Measurements from ENCODE around the gene ZSCAN12. TPM values are rescaled to one million over a fixed set of nuclear protein-coding genes. Genes with fewer than 3 reads are reported as not detected.
"Not testable (repeated sequence)": the region's sequence is repeated elsewhere in the genome, so short reads cannot be mapped to it uniquely, and the experiment has no call there.

The ZSCAN12 gene
- total RNA-seq, 2 experiments from 2014 or later = 13.9 to 15.0 TPM

DNA sequence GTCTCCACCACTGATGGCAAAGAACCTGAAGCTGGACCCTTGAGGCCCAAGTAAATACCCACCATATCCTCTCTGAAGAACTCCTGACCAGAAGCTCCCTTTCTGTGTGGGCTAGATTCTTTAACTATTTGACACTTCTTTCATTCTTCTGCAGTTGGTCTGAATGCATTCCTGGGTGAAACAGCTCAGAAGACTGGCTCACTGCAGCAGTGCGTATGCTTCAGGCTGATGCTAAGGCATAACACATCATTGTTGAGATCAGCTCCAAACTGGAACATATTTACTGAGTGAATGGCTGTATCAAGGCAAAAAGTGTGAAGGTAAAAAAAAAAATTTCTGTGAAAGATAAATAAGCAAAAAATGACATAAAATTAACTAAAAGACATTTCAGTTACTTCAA is 24.0 kb upstream of the ZSCAN12 start:
- H3K27me3 Mint-ChIP-seq = peaks cover 7% of the 10 kb centered on the region
- H3K9me3 Mint-ChIP-seq = peaks cover 7% of the 10 kb centered on the region
- H3K27ac Mint-ChIP-seq = no peak overlapping the region
- peaks cover 26% of the 10 kb centered on the region for H3K36me3 Mint-ChIP-seq
- POLR2A ChIA-PET = interaction anchor here (0.6 kb wide), 1 partner anchor 25 kb away, joined by 3 read pairs; no protein-coding TSS in a partner anchor
- no peak for DNase-seq
- no peak for ATAC-seq (ENCODE audit: low read depth)
- H3K4me1 Mint-ChIP-seq = peaks cover 35% of the 10 kb centered on the region
- no peak overlapping the region for H3K4me3 Mint-ChIP-seq

DNA sequence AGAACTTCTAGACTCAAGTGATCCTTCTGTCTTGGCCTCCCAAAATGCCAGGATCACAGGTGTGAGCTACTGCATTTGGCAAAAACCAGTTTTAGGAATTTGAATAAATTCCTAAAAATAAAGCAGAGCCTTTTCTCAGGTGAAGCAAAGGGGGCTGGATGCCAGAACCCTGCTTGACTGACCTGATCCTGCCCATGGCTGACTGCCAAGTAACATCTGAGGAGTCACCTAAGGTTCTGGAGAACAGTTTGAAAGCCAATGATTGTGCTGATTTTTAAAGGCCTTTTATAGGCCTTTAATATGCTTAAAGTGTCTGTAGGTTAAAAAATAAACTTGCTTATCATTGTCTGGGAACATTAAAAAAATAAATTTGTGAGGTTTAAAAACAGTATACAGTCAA is 14.1 kb upstream of the ZSCAN12 start:
- no peak for ATAC-seq (ENCODE audit: low read depth)
- Mint-ChIP-seq H3K36me3 (peaks cover 7% of the 10 kb centered on the region), H3K4me3 (no peak overlapping the region), H3K27me3 (peaks cover 12% of the 10 kb centered on the region), H3K27ac (no peak overlapping the region), H3K9me3 (peaks cover 8% of the 10 kb centered on the region), H3K4me1 (peaks cover 2% of the 10 kb centered on the region)
- no peak for DNase-seq
- POLR2A ChIA-PET = no interaction called here

DNA sequence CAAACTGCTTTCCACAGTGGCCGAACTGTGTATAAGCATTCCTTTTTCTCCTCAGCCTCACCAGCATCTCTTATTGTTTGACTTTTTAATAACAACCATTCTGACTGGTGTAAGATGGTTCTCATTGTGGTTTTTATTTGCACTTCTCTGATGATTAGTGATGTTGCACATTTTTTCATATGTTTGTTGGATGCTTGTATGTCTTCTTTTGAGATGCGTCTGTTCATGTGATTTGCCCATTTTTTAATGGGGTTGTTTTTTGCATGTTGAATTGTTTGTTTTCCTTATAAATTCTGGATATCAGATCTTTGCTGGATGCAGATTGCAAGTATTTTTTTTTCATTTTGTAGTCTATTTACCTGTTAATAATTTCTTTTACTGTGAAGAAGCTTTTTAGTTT is 11.2 kb upstream of the ZSCAN12 start:
- peaks cover 12% of the 10 kb centered on the region for H3K27me3 Mint-ChIP-seq
- H3K27ac Mint-ChIP-seq = no peak overlapping the region
- POLR2A ChIA-PET = no interaction called here

GRCh38 chr6:28408076-28408802 is 8.7 kb upstream of the ZSCAN12 start:
- peaks cover 4% of the 10 kb centered on the region for H3K27me3 Mint-ChIP-seq
- ATAC-seq (ENCODE audit: low read depth) (peak; percentile 74), DNase-seq (no peak)
- H3K36me3 Mint-ChIP-seq = peaks cover 17% of the 10 kb centered on the region
- no peak overlapping the region for H3K4me3 Mint-ChIP-seq
- peaks cover 28% of the 10 kb centered on the region for H3K4me1 Mint-ChIP-seq
- POLR2A ChIA-PET = interaction anchor here (1.0 kb wide), 1 partner anchor 599 kb away, joined by 3 read pairs; a partner anchor contains a TSS
- H3K27ac Mint-ChIP-seq = peak overlapping the region; percentile 55
- H3K9me3 Mint-ChIP-seq = peaks cover 11% of the 10 kb centered on the region

More for the DNA sequence above, 11.2 kb upstream of the ZSCAN12 start:
- peaks cover 27% of the 10 kb centered on the region for H3K4me1 Mint-ChIP-seq
- peaks cover 8% of the 10 kb centered on the region for H3K9me3 Mint-ChIP-seq
- peaks cover 14% of the 10 kb centered on the region for H3K36me3 Mint-ChIP-seq
- ATAC-seq (ENCODE audit: low read depth) = no peak
- no peak for DNase-seq
- H3K4me3 Mint-ChIP-seq = no peak overlapping the region

GRCh38 chr6:28407401-28407800 is 7.9 kb upstream of the ZSCAN12 start:
- no peak overlapping the region for H3K4me3 Mint-ChIP-seq
- peaks cover 17% of the 10 kb centered on the region for H3K36me3 Mint-ChIP-seq
- DNase-seq (no peak), ATAC-seq (ENCODE audit: low read depth) (no peak)
- peaks cover 33% of the 10 kb centered on the region for H3K4me1 Mint-ChIP-seq
- H3K9me3 Mint-ChIP-seq = peaks cover 11% of the 10 kb centered on the region
- H3K27ac Mint-ChIP-seq = no peak overlapping the region
- POLR2A ChIA-PET = interaction anchor here (1.0 kb wide), 1 partner anchor 8 kb away, joined by 6 read pairs; no protein-coding TSS in a partner anchor
- peaks cover 4% of the 10 kb centered on the region for H3K27me3 Mint-ChIP-seq

- H3K27ac Mint-ChIP-seq; POLR2A ChIA-PET; DNase-seq; H3K4me3 Mint-ChIP-seq; H3K9me3 Mint-ChIP-seq; H3K27me3 Mint-ChIP-seq; ATAC-seq (ENCODE audit: low read depth): not testable (repeated sequence)
- Mint-ChIP-seq H3K36me3 (peaks cover 13% of the 10 kb centered on the region), H3K4me1 (peaks cover 43% of the 10 kb centered on the region)
Observed at GRCh38 chr6:28403923-28404322, 4.4 kb upstream of the ZSCAN12 start.

GRCh38 chr6:28402197-28402596 is 2.6 kb upstream of the ZSCAN12 start:
- H3K4me1 Mint-ChIP-seq = peaks cover 42% of the 10 kb centered on the region
- H3K4me3 Mint-ChIP-seq = peak overlapping the region; percentile 21
- H3K27me3 Mint-ChIP-seq = peaks cover 8% of the 10 kb centered on the region
- POLR2A ChIA-PET = interaction anchor here (0.6 to 1.0 kb wide), 3 partner anchors 41 to 509 kb away, joined by 3 to 4 read pairs (median 3); partner anchors contain the start of gene ZSCAN23
- H3K9me3 Mint-ChIP-seq = peaks cover 4% of the 10 kb centered on the region
- H3K27ac Mint-ChIP-seq = no peak overlapping the region
- ATAC-seq (ENCODE audit: low read depth) = no peak
- peaks cover 20% of the 10 kb centered on the region for H3K36me3 Mint-ChIP-seq
- DNase-seq = no peak

DNA sequence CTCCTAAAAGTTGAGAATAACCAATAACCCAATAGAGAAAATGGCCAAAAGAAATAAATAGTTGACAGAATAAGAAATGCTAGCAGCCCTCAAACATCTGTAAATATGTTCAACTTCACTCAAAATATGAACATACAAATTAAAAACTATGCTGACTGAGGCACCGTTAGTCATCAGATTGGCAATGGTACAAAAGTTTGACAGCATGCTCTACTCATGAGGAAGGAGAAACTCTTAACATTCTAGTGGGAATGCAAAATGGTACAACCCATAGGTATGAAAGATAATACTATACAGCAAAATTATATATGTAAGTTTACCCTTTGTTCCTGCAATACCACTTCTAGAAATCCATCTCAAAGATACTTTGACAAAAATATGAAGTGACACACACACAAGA is 1.6 kb upstream of the ZSCAN12 start:
- POLR2A ChIA-PET = interaction anchor here (1.2 kb wide), 1 partner anchor 42 kb away, joined by 4 read pairs; no protein-coding TSS in a partner anchor
- ATAC-seq (ENCODE audit: low read depth) = no peak

GRCh38 chr6:28400122-28400451 is 540 bp upstream of the ZSCAN12 start:
- Mint-ChIP-seq H3K27ac (peak overlapping the region; percentile 91), H3K27me3 (peaks cover 8% of the 10 kb centered on the region), H3K36me3 (peaks cover 38% of the 10 kb centered on the region), H3K4me1 (peaks cover 47% of the 10 kb centered on the region), H3K4me3 (peak overlapping the region; percentile 90), H3K9me3 (peaks cover 4% of the 10 kb centered on the region)
- POLR2A ChIA-PET = interaction anchor here (1.2 kb wide), 1 partner anchor 43 kb away, joined by 4 read pairs; no protein-coding TSS in a partner anchor
- ATAC-seq (ENCODE audit: low read depth) (no peak), DNase-seq (no peak)

More for the DNA sequence above, 1.6 kb upstream of the ZSCAN12 start:
- Mint-ChIP-seq H3K9me3 (peaks cover 4% of the 10 kb centered on the region), H3K27ac (no peak overlapping the region), H3K4me1 (peaks cover 43% of the 10 kb centered on the region), H3K27me3 (peaks cover 8% of the 10 kb centered on the region), H3K36me3 (peaks cover 28% of the 10 kb centered on the region), H3K4me3 (no peak overlapping the region)
- DNase-seq = no peak

- H3K36me3 Mint-ChIP-seq = peaks cover 68% of the 10 kb centered on the region
- H3K4me3 Mint-ChIP-seq = peak overlapping the region; percentile 90
- H3K9me3 Mint-ChIP-seq = peaks cover 8% of the 10 kb centered on the region
- DNase-seq (no peak), ATAC-seq (ENCODE audit: low read depth) (no peak)
- H3K27me3 Mint-ChIP-seq = no peaks in the 10 kb centered on the region
- H3K27ac Mint-ChIP-seq = no peak overlapping the region
- H3K4me1 Mint-ChIP-seq = peaks cover 46% of the 10 kb centered on the region
- POLR2A ChIA-PET = no interaction called here
Observed at GRCh38 chr6:28395918-28396317, 3.6 kb downstream of the ZSCAN12 start.

DNA sequence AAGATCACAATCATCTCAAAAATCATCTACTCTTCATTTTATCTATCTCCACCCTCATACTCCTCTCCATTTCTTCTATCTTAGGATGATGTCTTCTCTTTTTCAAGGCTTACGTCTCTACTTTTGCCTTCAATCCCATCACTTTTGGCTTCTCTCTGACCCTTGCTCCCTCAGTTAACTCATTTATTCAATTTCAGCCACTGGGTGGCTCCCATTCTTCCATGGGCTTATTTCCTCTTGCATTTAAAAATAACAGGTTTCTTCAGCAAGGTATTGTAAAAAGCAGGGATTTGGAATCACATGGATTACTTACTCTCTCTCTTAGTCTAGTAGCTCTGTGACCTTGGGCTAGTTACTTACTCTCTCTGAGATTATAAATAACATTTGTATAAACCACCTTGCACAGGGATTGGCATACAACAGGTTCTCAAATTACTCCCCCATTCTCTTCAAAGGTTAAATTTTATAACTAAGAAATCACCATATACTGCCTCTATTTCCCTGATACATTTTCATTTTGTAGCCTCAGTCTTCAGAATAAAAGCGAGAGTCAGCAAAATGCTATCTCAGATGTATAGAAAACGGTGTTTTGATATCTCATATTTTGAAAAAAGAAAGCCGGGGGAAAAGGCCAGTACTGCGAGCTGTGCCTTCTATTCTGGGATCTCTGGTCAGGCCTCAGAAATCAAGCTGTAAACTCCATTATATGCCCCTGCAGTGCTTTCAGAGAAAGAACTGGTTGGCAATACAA is 5.5 kb downstream of the ZSCAN12 start:
- Mint-ChIP-seq H3K9me3 (peaks cover 17% of the 10 kb centered on the region), H3K36me3 (peaks cover 85% of the 10 kb centered on the region), H3K4me1 (peaks cover 45% of the 10 kb centered on the region), H3K27ac (peak overlapping the region; percentile 26), H3K27me3 (no peaks in the 10 kb centered on the region), H3K4me3 (peak overlapping the region; percentile 90)
- DNase-seq (no peak), ATAC-seq (ENCODE audit: low read depth) (no peak)
- POLR2A ChIA-PET = no interaction called here

DNA sequence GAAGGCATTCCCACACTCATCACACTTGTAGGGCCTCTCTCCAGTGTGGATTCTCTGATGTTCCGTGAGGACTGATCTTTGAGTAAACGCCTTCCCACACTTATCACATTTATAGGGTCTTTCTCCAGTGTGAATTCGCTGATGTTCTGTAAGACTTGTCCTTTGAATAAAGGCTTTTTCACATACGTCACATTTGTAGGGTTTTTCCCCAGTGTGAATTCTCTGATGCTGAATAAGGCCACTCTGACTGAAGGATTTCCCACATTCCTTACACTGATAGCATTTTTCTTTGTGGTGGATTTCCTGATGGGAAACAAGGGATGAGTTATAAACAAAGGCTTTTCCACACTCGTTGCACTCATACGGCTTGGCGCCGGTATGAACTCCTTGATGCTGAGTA is 8.9 kb downstream of the ZSCAN12 start:
- Mint-ChIP-seq H3K27me3 (no peaks in the 10 kb centered on the region), H3K9me3 (peaks cover 19% of the 10 kb centered on the region), H3K4me1 (peaks cover 26% of the 10 kb centered on the region), H3K27ac (no peak overlapping the region), H3K36me3 (peaks cover 89% of the 10 kb centered on the region), H3K4me3 (no peak overlapping the region)
- ATAC-seq (ENCODE audit: low read depth) (no peak), DNase-seq (no peak)
- POLR2A ChIA-PET = no interaction called here

DNA sequence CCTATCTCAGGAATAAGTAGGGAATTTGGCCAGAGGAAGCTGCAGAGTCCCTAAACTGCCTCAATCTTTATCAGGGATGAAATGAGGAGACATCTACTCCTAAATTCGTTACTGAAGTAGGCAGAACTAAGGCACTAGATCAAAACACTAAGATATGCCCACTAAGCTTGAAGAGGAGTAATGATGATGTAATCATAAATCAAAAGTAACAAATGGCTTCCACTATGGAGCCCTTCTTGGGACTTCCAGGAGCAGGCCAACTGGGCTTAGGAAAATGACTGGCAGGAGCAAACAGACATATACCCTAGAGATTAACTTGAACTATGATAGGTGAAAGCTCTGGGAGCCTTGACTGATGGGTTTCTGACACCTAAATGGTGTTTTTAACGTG is 15.4 kb downstream of the ZSCAN12 start:
- Mint-ChIP-seq H3K4me3 (no peak overlapping the region), H3K9me3 (peaks cover 13% of the 10 kb centered on the region), H3K36me3 (peaks cover 93% of the 10 kb centered on the region), H3K4me1 (peaks cover 19% of the 10 kb centered on the region), H3K27me3 (no peaks in the 10 kb centered on the region), H3K27ac (no peak overlapping the region)
- POLR2A ChIA-PET = interaction anchor here (0.7 to 2.1 kb wide), 2 partner anchors 59 to 518 kb away, joined by 3 to 5 read pairs; partner anchors contain the start of gene ZSCAN23
- DNase-seq (no peak), ATAC-seq (ENCODE audit: low read depth) (no peak)

All from activated naive CD8-positive, alpha-beta T cell treated with anti-CD3 and anti-CD28 coated beads, Interleukin-2, amount 10 ng/mL, durations not matched to agents 7 days and 5 days (primary cell).